ENCODE measurements around the gene CBLN3.
A peak's percentile ranks its signal among the peaks of the same experiment; 100 is the strongest.
"Not testable (repeated sequence)": the region's sequence is repeated elsewhere in the genome, so short reads cannot be mapped to it uniquely, and the experiment has no call there.

Gene CBLN3

DNA sequence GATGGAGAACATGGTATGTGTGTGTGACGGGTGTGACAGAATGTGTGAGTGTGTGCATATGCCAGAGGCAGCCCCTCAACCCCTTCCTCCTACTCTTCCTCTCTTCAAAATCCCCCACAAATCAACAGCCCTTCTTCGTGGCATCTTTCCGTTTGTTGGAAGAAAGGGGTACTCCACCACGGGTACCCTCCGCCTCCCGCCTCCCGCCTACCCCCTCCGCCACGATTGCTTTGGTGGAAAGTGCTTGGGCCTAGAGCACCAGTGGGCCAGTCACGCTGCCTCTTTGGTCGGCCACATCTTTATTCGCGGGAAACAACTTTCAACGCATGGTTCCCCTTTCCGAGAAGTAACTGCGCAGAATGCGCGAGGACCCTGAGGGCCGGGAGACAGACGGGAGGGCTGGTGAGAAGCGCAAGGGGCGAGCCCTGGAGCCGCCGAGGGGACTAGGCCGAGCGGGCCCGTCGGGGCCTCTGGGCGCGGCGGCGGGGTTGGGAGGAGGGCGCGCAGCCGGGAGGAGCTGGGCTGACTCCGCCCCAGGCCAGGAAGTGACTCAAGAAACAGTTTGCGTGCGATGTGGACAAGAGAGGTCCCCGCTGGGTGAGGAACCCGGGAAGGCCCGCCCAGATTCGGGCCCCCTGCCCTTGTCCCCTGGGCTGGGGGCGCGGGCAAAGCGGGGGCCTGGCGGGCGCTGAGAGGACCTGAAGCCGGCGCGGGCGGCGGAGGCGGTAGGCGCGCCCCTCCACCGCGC lies at the start of gene CBLN3, which contains the start of gene KHNYN:
TSS of gene CBLN3 (minus strand) at position 274 of the 748 bp plus-strand sequence. CDS start 614 bp downstream, outside the sequence.
TSS of gene KHNYN (plus strand) at position 560 of the 748 bp plus-strand sequence. CDS start 777 bp downstream, outside the sequence.
- Histone ChIP-seq H2AFZ (ENCODE audit: low read length, unreplicated experiment) (peak within 1 kb of the TSS; percentile 86), H3K27ac (ENCODE audit: low read depth, low read length) (peak within 1 kb of the TSS; percentile 97), H3K4me3 (ENCODE audit: low read depth, low read length) (peak within 1 kb of the TSS; percentile 100)

DNA sequence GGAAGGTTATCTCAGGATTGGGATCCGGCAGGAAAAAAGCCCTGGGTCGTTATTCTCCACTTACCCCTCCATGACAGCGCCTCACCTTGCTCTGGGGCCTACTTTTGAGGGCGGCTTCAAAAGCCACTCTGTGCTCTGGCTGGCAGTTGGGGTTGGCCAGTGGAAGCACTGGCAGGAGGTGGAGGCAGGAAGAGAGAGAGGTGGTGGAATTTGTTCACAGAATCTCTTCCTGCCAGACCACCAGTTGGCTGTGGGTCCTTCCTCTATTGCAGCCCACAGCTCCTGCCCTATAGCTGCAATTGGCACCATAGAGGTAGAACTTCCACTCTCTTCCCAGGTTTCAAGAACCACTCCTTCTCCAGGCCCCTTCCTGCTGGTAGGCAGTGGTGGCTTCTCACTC lies 45.8 kb upstream of the CBLN3 start:
- no peak overlapping the region for H3K27ac ChIP-seq (ENCODE audit: low read depth, low read length)
- H2AFZ ChIP-seq (ENCODE audit: low read length, unreplicated experiment) = no peak overlapping the region
- H3K27me3 ChIP-seq (ENCODE audit: insufficient read depth, low read length) = no peaks in the 10 kb centered on the region
- H3K4me1 ChIP-seq (ENCODE audit: control insufficient read depth, insufficient read depth, low read length, unreplicated experiment) = no peaks in the 10 kb centered on the region
- H3K4me3 ChIP-seq (ENCODE audit: low read depth, low read length) = no peak overlapping the region
- no peaks in the 10 kb centered on the region for H3K36me3 ChIP-seq (ENCODE audit: insufficient read depth, low read length)
- no peaks in the 10 kb centered on the region for H3K79me2 ChIP-seq (ENCODE audit: control insufficient read depth, insufficient read depth, low read length, unreplicated experiment)

More for the DNA sequence above, at the start of gene CBLN3, which contains the start of gene KHNYN:
- peaks cover 20% of the 10 kb centered on the region for H3K79me2 ChIP-seq (ENCODE audit: control insufficient read depth, insufficient read depth, low read length, unreplicated experiment)
- H3K36me3 ChIP-seq (ENCODE audit: insufficient read depth, low read length) = peaks cover 5% of the 10 kb centered on the region; the same call in 1 of the 2 replicates
- H3K4me1 ChIP-seq (ENCODE audit: control insufficient read depth, insufficient read depth, low read length, unreplicated experiment) = peaks cover 48% of the 10 kb centered on the region
- no peaks in the 10 kb centered on the region for H3K27me3 ChIP-seq (ENCODE audit: insufficient read depth, low read length)

DNA sequence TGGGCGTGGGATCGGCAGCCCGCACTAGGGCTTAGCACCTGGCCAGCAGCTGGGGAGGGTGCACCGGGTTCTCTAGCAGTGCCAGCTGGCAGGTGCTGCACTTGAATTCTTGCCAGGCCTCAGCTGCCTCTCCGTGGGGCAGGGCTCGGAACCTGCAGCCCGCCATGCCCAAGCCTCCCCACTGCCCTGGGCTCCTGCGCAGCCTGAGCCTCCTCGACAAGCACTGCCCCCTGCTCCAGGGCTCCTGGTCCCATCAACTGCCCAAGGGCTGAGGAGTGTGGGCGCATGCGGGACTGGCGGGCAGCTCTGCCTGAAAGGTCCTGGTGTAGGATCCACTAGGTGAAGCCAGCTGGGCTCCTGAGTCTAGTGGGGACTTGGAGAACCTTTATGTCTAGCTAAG lies 43.7 kb upstream of the CBLN3 start:
- H3K27me3 ChIP-seq (ENCODE audit: insufficient read depth, low read length) = no peaks in the 10 kb centered on the region
- no peak overlapping the region for H2AFZ ChIP-seq (ENCODE audit: low read length, unreplicated experiment)
- no peaks in the 10 kb centered on the region for H3K4me1 ChIP-seq (ENCODE audit: control insufficient read depth, insufficient read depth, low read length, unreplicated experiment)
- H3K36me3 ChIP-seq (ENCODE audit: insufficient read depth, low read length) = no peaks in the 10 kb centered on the region
- H3K27ac ChIP-seq (ENCODE audit: low read depth, low read length) = no peak overlapping the region
- no peak overlapping the region for H3K4me3 ChIP-seq (ENCODE audit: low read depth, low read length)
- H3K79me2 ChIP-seq (ENCODE audit: control insufficient read depth, insufficient read depth, low read length, unreplicated experiment) = no peaks in the 10 kb centered on the region

DNA sequence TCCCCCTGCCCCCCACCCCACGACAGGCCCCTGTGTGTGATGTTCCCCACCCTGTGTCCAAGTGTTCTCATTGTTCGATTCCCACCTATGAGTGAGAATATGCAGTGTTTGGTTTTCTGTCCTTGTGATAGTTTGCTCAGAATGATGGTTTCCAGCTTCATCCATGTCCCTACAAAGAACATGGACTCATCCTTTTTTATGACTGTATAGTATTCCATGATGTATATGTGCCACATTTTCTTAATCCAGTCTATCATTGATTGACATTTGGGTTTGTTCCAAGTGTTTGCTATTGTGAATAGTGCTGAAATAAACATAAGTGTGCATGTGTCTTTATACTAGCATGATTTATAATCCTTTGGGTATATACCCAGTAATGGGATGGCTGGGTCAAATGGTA lies 41.0 kb upstream of the CBLN3 start:
- not testable (repeated sequence) for H3K36me3 ChIP-seq (ENCODE audit: insufficient read depth, low read length)

DNA sequence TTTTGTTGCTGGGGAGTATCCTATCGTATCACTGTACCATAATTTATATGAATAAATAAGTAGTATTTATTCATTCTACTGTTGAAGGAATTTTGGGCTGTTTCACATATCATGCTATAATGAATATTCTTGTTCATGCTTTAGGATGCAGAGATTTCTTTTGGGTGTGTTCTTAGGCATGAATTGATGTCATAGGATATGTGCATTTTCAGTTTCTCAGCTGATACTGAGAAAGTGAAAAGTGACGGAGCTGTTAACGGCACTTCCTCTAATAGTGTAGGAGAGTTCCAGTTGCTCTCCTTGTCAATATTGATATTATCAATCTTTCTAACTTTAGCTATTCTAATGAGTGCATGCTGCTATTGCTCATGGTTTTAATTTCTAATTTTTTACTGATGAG lies 36.3 kb upstream of the CBLN3 start:
- no peak overlapping the region for H3K4me3 ChIP-seq (ENCODE audit: low read depth, low read length)
- H3K4me1 ChIP-seq (ENCODE audit: control insufficient read depth, insufficient read depth, low read length, unreplicated experiment) = no peaks in the 10 kb centered on the region
- H2AFZ ChIP-seq (ENCODE audit: low read length, unreplicated experiment) = no peak overlapping the region
- H3K27me3 ChIP-seq (ENCODE audit: insufficient read depth, low read length) = no peaks in the 10 kb centered on the region
- no peaks in the 10 kb centered on the region for H3K36me3 ChIP-seq (ENCODE audit: insufficient read depth, low read length)
- H3K79me2 ChIP-seq (ENCODE audit: control insufficient read depth, insufficient read depth, low read length, unreplicated experiment) = no peaks in the 10 kb centered on the region
- no peak overlapping the region for H3K27ac ChIP-seq (ENCODE audit: low read depth, low read length)

More for the DNA sequence above, 41.0 kb upstream of the CBLN3 start:
- not testable (repeated sequence) for H3K79me2 ChIP-seq (ENCODE audit: control insufficient read depth, insufficient read depth, low read length, unreplicated experiment); H3K27ac ChIP-seq (ENCODE audit: low read depth, low read length); H3K4me3 ChIP-seq (ENCODE audit: low read depth, low read length); H3K27me3 ChIP-seq (ENCODE audit: insufficient read depth, low read length); H2AFZ ChIP-seq (ENCODE audit: low read length, unreplicated experiment); H3K4me1 ChIP-seq (ENCODE audit: control insufficient read depth, insufficient read depth, low read length, unreplicated experiment)

DNA sequence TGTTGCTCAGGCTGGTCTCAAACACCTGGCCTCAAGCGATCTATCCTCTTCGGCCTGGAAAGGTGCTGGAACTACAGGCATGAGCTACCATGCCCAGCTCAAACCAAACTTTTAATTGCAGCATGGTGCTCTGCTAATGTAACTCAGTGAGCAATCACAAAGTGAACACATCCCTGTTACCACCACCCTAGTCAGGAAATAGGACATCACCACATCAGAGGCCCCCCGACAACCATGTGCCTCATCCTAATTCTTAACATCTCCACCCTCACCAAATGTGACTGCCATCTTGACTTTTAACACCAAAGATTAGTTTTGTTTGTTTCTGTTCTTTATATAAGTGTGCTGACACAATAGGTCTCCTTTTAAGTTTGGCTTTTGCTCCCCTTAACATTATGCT lies 35.9 kb upstream of the CBLN3 start:
- H3K36me3 ChIP-seq (ENCODE audit: insufficient read depth, low read length) = no peaks in the 10 kb centered on the region
- no peaks in the 10 kb centered on the region for H3K27me3 ChIP-seq (ENCODE audit: insufficient read depth, low read length)
- H3K27ac ChIP-seq (ENCODE audit: low read depth, low read length) = no peak overlapping the region
- no peak overlapping the region for H3K4me3 ChIP-seq (ENCODE audit: low read depth, low read length)
- no peak overlapping the region for H2AFZ ChIP-seq (ENCODE audit: low read length, unreplicated experiment)
- no peaks in the 10 kb centered on the region for H3K4me1 ChIP-seq (ENCODE audit: control insufficient read depth, insufficient read depth, low read length, unreplicated experiment)
- H3K79me2 ChIP-seq (ENCODE audit: control insufficient read depth, insufficient read depth, low read length, unreplicated experiment) = no peaks in the 10 kb centered on the region

DNA sequence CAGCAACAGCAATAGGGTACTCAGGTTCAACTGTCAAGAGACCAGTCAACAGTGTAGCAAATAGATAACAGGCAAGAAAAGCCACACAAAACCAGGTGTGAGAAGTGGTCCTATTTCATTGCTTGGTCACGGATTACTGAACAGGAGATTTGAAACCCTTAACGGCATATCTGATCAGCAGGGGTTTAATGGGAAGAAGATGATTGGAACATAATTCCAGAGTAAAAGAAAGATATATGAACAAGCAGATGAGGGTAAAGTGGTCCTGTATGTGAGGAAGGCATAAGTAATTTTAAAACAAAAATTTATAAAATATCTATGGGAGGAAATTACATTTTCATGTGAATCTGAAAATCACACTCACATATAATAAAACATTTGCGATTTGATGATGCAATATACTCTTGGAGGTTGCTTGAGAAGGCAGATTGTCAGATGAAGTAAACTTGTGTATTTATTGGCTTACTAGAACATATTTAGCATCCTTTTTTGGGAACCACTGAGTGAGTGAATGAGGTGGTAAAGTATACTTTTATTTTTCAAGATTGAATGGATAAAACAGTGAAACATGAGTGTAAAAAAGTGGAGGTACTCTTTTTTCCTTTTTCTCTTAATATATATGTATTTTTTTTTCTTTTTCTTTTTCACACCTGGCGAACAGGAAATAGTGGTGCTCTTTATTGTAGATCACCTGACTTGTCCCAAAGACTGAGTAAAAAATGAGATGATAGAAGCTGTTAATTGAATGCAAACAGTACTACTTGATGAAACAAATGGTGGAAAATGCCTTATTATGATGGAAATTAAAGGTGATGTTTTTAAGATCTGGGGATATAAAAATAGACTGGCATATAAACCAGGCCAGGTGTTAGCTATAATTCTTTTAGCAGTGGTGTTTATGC lies 34.7 kb upstream of the CBLN3 start:
- Histone ChIP-seq H3K27ac (ENCODE audit: low read depth, low read length) (no peak overlapping the region), H3K27me3 (ENCODE audit: insufficient read depth, low read length) (no peaks in the 10 kb centered on the region), H3K79me2 (ENCODE audit: control insufficient read depth, insufficient read depth, low read length, unreplicated experiment) (no peaks in the 10 kb centered on the region), H3K4me3 (ENCODE audit: low read depth, low read length) (no peak overlapping the region), H3K4me1 (ENCODE audit: control insufficient read depth, insufficient read depth, low read length, unreplicated experiment) (no peaks in the 10 kb centered on the region), H2AFZ (ENCODE audit: low read length, unreplicated experiment) (no peak overlapping the region), H3K36me3 (ENCODE audit: insufficient read depth, low read length) (no peaks in the 10 kb centered on the region)

DNA sequence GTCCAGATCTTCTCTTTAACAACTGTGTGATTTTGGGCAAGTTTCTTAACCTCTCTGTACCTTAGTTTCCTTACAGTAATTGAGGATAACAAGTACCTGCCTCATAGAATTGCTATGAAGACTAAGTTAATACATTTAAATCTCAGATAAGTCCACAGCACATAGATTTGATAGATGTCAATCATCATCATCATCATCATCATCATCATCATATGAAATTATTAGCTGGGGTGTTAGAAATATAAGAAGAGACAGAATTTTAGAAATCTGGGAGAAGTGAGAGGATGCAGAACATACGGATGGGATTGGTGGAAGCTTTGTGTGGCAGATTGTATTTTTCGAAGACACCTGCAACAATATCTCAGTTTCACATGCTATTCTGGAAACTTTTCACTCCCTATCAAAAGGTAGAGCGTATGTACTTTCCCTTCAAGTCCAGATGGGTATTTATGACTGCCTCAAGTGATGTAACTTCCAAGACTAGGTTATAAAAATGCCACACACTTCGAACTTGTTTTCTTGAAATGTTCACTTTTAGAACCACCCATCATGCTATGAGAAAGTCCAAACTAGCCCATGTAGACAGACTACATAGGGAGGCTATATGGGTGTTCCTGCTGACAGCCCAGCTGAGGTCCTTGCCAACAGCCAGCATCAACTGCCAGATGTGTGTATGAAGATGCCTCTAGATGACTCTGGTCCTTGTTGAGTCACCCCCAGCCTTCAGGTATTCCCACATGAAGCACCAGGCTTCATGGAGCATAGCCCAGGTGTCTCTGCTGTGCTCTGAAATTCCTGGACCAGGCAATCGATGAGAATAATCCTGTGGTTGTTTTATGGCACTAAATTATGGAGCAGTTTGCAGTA lies 33.8 kb upstream of the CBLN3 start:
- H3K27ac ChIP-seq (ENCODE audit: low read depth, low read length) = no peak overlapping the region

DNA sequence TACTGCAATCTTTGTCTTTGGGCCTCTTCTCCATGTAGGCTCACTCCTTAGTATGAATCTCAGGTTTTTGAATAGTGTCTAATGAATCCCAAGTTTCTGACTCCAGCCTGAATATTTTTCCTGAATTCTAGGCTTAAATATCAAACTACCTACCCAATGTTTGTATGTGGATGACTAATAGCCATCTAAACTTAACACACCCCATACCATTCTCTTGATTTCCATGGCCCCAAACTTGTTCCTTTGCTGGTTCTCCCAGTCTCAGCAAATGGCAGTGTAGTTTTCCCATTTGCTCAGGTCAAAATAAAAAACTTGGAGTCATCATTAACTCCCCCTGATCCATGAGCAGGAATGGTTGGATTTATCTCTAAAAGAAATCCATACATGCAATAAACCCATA lies 31.9 kb upstream of the CBLN3 start:
- H3K27ac ChIP-seq (ENCODE audit: low read depth, low read length) = no peak overlapping the region

More for the DNA sequence above, 33.8 kb upstream of the CBLN3 start:
- no peaks in the 10 kb centered on the region for H3K79me2 ChIP-seq (ENCODE audit: control insufficient read depth, insufficient read depth, low read length, unreplicated experiment)
- H2AFZ ChIP-seq (ENCODE audit: low read length, unreplicated experiment) = no peak overlapping the region
- H3K36me3 ChIP-seq (ENCODE audit: insufficient read depth, low read length) = no peaks in the 10 kb centered on the region
- H3K4me1 ChIP-seq (ENCODE audit: control insufficient read depth, insufficient read depth, low read length, unreplicated experiment) = no peaks in the 10 kb centered on the region
- no peaks in the 10 kb centered on the region for H3K27me3 ChIP-seq (ENCODE audit: insufficient read depth, low read length)
- no peak overlapping the region for H3K4me3 ChIP-seq (ENCODE audit: low read depth, low read length)

DNA sequence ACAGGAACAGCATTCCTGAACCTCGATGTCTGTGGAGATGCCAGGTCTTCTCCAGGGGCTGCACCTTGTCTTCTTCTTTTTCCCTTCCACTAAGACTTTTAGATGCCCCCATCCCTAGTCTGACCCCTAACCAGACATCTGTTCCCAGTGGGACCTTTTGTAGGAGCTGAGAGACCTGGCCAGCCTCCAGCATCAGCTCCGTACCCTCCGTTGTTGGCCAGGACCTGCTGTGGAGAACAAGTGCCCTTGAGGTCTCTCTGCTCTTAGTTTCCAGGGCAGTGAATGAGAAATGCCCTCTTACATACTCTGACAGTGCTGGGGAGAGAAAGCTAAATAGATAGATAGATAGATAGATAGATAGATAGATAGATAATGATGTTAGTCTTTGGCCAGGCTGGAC lies 29.9 kb upstream of the CBLN3 start:
- Histone ChIP-seq H3K79me2 (ENCODE audit: control insufficient read depth, insufficient read depth, low read length, unreplicated experiment) (no peaks in the 10 kb centered on the region), H3K4me3 (ENCODE audit: low read depth, low read length) (no peak overlapping the region), H2AFZ (ENCODE audit: low read length, unreplicated experiment) (no peak overlapping the region), H3K27me3 (ENCODE audit: insufficient read depth, low read length) (no peaks in the 10 kb centered on the region), H3K27ac (ENCODE audit: low read depth, low read length) (no peak overlapping the region), H3K4me1 (ENCODE audit: control insufficient read depth, insufficient read depth, low read length, unreplicated experiment) (no peaks in the 10 kb centered on the region), H3K36me3 (ENCODE audit: insufficient read depth, low read length) (no peaks in the 10 kb centered on the region)

More for the DNA sequence above, 31.9 kb upstream of the CBLN3 start:
- no peaks in the 10 kb centered on the region for H3K79me2 ChIP-seq (ENCODE audit: control insufficient read depth, insufficient read depth, low read length, unreplicated experiment)
- H3K27me3 ChIP-seq (ENCODE audit: insufficient read depth, low read length) = no peaks in the 10 kb centered on the region
- no peaks in the 10 kb centered on the region for H3K4me1 ChIP-seq (ENCODE audit: control insufficient read depth, insufficient read depth, low read length, unreplicated experiment)
- H2AFZ ChIP-seq (ENCODE audit: low read length, unreplicated experiment) = no peak overlapping the region
- H3K36me3 ChIP-seq (ENCODE audit: insufficient read depth, low read length) = no peaks in the 10 kb centered on the region
- no peak overlapping the region for H3K4me3 ChIP-seq (ENCODE audit: low read depth, low read length)
